Middle frontal gyrus (tissue), 1 donor: Measurements from ENCODE around the gene VPS16.
"Not testable (repeated sequence)": the region's sequence is repeated elsewhere in the genome, so short reads cannot be mapped to it uniquely, and the experiment has no call there.

Experiments
- DNase-seq: peaks from one replicate; pipeline ENCODE4 v3.0.0-alpha.2; 2015; ENCODE audit warnings: low spot score; ENCODE audit errors: extremely low spot score

VPS16 gene

DNA sequence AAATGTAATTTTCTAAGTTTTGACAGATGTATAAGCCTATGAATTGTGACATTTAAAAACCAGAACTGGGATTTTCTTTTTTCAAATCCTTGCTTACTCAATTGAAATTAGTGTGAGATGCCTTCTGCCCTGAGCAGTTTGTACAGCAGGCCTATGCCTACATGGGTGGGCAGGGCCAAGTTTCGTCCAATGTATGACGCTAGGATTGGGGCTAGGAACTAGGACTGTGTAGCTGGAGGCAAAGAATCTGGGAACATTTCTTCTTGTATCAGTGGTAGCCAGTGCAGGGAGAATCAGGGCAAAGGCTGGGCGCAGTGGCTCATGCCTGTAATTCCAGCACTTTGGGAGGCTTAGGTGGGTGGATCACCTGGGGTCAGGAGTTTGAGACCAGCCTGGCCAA lies 28.8 kb downstream of the VPS16 start:
- no peak for DNase-seq

DNA sequence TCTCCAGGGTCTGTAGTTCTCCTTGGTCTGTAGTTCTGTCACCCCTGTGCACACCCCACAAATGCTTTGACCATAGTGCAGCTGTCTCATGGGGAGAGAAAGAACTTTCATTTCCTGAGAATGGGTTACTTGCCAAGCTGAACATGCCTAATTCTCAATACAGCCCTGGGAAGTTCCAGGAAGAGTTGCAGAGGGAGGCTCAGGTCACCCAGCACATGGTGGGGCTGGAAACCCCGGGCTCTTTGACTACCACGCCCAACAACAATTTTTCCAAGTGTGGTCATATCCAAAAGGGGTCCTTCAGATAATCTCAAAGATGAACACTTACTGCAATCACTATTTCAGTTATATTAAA lies 30.5 kb downstream of the VPS16 start:
- no peak for DNase-seq

DNA sequence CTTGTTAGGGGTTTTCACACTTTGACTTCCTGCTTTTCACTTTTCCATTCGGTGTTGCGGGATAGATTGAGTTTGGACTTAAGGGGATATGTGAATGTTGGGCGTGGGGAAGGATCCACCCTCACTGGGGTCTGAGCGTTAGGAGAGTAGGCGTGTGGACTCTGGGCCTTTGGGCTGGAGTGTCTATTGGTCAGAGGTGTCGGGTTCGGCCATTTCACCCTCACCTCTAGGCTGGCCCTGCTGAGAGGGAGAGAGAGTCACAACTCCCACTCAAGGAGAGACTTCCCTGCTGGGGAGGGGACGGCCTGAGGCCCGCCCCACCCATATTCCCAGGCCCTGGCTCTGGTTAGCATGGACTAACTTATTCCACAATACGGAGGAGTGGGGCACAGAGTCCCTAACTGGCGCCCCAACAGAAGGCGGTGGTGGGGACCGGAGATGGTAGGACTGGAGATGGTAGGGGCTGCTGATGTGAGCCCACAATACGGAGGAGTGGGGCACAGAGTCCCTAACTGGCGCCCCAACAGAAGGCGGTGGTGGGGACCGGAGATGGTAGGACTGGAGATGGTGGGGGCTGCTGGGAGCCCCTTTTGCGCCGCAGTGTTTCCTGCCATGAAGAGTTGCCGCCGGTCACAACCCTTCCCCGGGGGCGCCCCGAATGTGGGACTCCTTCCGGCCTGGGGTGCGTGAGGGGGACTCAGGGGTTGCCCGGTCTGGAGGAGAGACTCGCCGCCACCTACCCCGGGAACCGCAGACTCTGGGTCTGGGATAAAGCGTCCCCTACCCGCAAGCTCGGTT lies 31.3 kb downstream of the VPS16 start:
- no peak for DNase-seq

DNA sequence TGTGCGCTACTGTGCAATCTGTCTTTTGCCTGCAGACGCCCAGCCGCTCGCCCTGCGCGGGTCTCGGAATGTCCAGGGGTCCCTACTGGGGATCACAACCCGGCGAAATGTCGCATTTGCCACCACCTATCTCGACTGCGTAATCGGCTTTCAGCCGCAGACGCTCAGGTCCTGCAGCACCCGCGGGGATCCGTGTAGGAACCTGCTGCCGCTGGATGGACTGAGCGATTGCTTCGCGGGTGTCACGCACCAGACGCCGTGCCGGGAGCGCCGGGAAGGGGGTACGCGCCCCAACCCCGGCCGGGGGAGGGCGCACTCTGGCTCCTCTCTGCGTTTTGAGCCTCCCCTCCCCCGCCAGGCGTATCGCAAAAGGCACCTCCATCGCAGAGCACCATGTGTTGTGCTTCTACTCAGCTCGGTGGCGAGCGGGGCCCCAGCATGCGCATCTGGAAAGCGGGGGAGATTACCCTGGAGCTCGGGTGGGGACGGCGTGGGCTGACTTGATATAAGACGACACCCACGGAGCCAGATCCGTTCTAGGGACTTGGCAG lies 32.0 kb downstream of the VPS16 start:
- DNase-seq = peak; percentile 49

DNA sequence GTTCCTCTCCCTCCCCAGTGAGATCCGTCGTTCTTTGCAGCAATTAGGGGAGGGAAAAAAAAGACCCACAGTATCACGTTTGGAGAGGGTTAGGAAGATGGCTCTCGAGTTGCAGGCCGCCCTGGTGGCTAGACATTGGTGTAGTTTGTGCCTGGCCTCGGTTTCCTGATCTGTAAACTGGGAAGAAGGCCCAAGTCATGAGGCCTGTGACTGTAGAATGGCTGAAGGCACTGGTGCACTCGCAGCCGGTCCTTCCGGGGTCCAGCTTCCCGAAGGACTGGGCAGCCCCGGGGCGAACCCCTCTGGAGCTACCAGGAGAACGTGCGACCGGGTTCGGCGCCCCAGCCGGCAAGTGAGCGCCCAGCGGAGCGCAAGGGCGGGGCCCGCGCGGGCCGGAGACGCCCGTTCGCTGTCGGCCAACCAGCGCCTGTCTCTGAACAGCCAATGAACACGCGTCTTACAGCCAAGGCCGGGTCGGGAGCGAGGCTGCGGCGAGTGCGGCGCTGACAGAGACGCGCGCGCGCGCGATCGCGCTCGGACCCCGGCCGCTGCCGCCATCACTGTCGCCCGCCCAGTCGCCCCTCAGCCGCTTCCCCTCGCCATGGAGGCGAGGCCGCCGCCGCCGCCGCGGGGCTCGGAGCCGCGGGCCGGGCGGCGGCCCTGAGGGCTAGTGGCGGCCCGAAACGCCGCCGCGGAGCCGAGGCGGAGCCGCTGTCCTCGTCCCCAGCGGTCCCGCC lies 32.6 kb downstream of the VPS16 start, which contains the start of gene PTPRA:
PTPRA (plus strand) TSS at position 472 of the 737 bp plus-strand sequence. CDS start 90,797 bp downstream, outside the sequence.
- peak; percentile 93 for DNase-seq

DNA sequence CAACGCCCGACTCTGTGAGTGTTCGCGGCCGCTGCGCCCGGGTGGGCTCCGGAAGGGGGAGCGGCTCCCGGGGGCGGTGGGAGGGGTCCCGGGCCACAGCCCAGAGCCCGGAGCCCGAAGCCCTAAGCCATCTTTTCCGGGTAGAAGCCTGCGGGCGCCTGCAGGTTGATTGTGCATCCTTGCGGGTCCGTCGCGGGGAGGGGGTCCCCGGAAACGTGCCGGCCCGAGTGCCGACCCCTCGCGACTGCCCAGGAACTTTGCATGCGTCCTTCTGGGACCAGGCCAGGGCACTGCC lies 33.1 kb downstream of the VPS16 start:
- no peak for DNase-seq

DNA sequence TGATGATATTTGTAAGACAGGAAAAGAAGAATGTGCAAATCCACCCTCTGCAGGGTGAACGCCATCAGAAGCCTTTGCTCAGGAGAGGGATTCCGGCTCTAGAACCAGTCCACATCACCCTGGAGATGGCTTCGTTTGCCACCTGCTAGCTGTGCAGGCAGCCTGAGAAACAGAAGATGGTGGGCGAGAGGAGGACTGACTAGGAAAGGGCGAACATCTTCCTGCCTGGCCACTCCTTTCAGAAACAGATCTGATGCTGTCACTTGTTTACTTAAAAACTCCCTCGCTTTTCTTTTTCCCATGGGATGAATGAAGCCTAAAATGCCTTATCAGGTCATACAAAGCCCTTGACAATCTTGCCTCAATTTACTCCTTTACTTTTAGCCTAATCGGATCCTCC lies 33.9 kb downstream of the VPS16 start:
- no peak for DNase-seq

DNA sequence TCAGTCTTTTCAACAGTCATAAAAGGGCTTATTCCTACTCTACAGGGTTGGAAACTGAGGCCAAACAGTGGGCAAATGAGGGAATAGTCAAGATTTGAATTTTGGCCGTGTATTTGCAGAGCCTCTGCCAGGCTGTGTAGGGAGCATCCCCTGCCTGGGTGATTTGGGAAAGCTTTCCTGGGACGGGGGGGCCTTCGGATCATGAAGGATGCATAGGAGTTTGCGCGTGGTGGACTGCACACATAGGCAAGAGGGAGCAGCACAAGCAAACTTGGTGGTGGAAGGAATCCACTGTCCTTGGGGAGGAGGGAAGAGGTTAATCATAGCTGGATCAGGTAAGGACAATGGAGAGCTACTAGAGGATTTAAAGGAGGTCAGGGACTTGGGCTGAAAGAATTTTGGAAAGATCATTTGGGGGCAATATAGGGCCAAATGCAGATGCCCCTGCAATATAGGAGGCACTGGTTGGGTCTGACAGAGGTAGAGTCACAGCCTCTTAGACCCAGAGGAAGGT lies 35.2 kb downstream of the VPS16 start:
- no peak for DNase-seq

DNA sequence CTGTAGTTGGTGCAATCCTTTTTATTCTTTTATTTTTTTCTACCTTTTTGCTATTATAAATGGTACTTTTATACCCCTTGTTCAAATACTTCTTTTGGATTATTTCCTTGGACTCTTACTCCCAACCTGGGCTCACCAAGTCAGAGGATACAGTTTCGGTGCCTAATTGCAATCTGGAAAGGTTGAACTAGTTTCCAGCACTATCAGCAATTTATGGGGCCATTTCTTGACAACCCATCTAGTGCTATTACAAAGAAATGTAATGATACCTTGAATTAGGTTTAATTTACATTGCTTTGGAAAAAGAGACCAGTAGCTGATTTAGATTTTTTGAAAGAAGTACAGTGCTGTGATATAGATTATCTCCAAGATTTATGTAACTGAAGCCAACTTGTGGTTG lies 38.0 kb downstream of the VPS16 start:
- DNase-seq = no peak

DNA sequence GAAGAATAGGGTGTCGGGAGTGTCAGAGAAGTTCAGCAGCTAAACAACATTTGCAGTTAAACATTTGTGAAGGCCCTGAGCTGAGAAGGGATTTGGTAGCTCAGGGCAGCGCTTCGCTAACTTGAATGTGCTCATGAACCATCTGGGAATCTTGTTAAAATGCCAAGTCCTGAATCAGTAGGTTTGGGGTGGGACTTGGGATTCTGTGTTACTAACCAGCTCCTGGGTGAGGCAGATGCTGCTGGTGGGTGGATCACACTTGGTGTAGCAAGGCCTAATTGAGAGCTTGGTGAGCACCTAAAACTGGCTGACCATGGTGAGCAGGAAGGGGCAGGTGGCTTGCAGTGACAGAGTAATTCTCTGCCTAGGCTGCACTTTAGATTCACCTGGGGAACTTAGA lies 38.6 kb downstream of the VPS16 start:
- peak; percentile 56 for DNase-seq

DNA sequence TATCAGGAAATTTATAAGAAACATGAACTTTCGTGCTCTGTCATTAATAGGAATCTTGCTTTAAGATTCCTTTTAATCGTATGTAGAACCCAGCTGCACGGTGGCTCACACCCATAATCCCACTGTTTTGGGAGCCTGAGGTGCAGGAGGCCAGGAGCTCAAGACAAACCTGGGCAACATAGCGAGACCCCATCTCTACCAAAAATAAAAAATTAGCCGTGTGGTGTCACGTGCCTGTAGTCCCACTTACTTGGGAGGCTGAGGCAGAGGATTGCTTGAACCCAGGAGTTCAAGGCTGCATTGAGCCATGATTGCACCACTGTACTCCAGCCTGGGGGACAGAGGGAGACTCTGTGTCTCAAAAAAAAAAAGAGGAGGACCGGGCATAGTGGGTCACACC lies 40.1 kb downstream of the VPS16 start:
- DNase-seq = no peak

DNA sequence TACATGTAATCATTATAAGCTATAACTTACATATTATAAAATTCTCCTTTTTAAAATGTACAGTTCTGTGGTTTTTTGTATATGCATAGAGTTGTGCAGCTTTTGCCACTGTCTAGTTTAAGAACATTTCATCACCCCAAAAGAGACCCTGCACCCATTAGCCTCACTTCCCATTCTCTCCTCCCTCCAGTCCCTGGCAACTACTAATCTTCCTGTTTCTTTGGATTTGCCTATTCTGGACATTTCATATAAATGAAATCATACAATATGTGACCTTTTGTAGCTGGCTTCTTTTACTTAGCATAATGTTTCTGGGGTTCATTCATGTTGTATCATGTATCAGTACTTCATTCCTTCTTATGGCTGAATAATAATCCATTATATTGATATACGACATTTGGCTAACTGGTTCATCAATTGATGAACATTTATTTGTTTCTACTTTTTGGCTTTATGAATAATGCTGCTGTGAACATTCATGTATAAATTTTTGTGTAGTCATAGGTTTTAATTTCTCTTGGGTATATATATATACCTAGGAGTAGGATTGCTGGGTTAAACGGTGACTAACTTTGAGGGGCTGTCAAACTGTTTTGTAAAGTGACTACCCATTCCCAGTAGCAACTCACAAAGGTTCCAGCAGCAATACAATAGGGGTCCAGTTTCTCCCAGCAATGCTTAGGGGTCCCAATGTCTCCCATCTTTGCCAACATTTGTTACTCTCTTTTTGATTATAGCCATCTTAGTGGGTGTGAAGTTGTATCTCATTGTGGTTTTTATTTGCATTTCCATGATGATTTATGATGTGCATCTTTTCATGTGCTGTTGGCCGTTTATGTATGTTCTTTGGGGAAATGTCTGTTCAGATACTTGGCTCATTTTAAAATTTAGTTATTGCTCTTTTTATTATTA lies 43.4 kb downstream of the VPS16 start:
- DNase-seq = no peak

DNA sequence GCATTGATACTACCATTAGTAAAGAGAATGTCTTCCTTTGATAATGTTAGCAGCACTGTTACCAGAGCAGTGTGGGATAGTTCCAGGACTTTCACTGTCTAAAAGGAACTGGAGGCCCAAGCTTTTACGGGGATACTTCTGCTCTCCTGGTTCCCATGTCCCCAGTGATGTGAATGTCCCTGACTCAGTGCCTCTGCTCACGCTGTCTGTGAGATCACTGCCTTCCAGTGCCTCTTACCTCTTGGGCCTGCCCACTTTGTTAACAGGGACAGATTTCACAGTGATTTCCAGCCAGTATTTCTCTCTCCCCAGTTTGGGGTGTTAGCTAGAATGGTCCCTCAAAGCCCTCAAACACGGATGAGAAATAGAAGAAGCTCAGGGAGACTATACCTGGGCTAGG lies 47.2 kb downstream of the VPS16 start:
- DNase-seq = no peak

DNA sequence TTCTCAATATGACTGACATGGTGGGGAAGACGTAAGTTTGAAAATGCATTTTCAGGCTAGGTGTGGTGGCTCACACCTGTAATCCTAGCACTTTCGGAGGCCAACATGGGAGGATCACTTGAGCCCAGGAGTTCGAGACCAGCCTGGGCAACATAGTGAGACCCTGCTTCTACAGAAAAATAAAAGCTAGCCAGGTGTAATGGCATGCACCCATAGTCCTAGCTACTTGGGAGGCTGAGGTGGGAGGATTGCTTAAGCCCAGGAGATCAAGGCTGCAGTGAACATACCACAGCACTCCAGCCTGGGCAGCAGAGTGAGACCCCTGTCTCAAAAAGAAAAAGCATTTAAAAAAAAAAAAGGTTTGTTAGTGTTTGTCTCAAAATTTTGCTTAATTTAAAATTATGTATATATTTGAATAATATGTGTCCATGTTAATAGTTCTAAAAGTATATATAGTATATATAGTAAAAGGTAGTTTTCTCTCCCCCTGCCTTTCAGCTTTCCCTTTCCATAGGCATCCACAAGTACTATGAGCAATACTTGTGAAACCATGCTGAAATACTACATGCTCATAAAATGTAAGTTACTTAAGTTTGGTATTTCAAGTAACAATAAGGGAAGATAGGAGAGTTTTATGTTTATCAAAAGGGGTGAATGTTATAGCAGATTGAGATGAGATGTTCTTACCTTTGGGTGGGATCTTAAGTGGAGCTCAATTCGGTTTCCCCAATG lies 47.8 kb downstream of the VPS16 start:
- no peak for DNase-seq

DNA sequence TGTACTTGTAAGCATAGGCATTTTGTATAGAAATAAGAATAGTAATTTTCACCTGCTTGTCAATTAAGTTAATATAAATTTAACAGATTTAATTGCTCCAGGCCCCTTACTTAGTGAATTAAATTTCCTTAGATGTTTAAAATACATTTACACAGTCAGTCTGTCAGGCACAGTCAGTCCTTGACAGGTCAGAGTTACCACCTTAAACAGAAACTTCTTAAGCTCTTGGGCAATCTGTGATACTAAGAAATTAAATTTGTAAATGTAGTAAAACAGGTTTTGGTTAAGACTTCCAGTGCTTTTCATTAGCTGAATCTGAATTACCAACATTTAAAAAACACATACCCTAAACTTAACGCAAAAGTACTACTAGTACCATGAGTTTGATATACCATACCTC lies 48.7 kb downstream of the VPS16 start:
- DNase-seq = no peak

DNA sequence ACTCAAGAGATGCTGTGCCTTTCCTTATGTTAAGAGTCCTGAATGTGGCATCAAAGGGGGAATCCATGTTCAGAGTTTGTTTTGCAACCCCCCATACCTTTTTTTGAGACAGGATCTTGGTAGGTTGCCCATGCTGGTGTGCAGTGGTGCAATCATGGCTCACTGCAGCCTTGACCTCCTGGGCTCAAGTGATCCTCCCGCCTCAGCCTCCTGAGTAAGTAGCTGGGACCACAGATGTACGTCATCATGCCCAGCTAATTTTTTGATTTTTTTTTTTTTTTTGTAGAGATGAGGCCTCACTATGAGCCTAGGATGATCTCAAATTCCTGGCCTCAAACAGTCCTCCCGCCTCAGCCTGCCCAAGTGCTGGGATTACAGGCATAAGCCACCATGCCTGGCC lies 49.3 kb downstream of the VPS16 start:
- no peak for DNase-seq

DNA sequence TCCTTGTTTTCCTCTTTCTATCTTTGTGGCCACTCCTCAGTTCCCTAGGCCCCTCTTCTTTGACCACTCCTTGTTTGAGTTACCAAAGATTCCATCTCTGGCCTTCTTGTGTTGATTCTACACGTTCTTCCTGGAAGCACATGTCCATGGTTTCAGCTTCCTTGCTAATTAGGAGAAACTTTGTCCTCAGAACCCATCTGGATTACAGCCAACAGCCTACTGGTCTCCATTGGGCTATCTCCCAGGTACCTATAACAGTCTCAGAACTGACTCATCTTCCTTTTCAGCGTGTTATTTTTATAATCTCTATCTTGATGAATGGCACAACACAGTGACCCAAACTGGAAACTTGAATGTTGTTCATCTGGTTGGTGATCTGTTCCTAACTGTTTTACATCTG lies 50.2 kb downstream of the VPS16 start:
- DNase-seq = no peak

DNA sequence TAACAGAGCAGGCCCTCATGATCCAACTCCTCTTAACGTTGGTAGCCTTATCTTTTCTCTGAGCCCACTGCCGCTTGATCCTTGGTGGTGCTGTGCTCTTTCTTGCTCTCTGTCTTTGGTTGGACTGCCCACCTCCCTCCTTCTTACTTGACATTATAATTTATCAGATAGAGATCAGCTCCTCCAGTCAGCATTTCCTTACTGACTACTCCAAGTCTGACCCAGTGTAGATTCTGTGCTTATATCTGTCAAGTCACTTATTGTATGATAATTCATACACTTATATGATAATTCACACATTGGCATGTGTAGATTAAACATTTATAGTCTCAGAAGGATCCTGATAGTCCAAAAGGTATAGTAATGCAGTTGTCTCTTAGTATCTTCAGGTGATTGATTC lies 50.8 kb downstream of the VPS16 start:
- DNase-seq = no peak

DNA sequence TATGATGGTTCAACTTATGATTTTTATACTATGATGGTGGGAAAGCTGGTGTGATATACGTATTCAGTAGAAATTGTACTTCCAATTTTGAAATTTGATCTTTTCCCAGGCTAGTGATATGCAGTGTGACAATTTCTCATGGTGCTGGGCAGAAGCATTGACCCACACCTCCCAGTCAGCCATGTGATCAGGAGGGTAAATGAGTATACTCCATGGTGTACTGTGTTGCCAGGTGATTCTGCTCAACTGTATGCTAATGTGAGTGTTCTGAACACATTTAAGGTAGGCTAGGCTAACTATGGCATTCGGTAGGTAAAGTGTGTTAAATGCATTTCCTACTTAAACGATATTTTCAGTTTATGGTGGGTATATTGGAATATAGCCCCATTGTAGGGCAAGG lies 51.8 kb downstream of the VPS16 start:
- DNase-seq = no peak

DNA sequence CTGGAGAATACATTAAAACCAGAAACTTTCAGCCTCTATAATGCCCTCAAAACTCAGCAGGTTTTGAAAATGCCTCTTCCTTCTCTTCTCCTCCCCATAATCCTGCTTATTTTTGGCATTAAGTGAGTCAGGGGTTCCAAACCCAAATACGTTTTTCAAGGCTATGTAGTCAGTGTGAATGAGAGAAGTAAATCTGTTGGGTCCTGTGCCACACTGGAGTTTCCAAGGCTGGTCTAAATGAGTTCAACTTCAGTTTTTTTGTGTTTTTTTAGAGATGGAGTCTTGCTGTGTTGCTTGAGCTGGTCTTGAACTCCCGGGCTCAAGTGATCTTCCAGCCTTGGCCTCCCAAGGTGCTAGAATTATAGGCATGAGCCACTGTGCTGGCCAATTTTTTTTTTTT lies 53.7 kb downstream of the VPS16 start:
- no peak for DNase-seq

DNA sequence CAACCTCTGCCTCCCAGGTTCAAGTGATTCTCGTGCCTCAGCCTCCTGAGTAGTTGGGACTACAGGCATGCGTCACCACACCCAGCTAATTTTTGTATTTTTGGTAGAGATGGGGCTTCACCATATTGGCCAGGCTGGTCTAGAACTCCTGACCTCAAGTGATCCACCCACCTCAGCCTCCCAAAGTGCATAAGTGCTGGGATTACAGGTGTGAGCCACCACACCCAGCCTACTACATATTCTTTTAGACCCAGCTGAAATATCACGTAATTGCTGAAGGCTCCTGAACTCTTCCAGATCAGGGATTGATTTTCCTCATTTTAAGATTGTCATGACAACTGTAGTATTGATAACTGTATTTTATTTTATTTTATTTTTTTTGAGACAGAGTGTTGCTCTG lies 54.6 kb downstream of the VPS16 start:
- DNase-seq = not testable (repeated sequence)
